DOHH2 (cell line): ENCODE data around the gene LRP1-AS.

Experiments
- H3F3A ChIP-seq: fragments of 200-600 bp; sonication (generic), shearing (Covaris generic); 2 replicates; pipeline ENCODE4 v1.6.0; 2016; ENCODE audit warnings: antibody characterized with exemption, mild to moderate bottlenecking; ENCODE audit not compliant: control insufficient read depth, insufficient read depth
- H3K27ac ChIP-seq: fragments of 200-600 bp; sonication (generic); 2 replicates; pipeline ENCODE4 v1.5.1; 2014; ENCODE audit warnings: low read depth, mild to moderate bottlenecking, low read length, moderate library complexity
- H3K27me3 ChIP-seq: fragments of 200-600 bp; sonication (generic); 2 replicates; pipeline ENCODE4 v1.6.1; 2014; ENCODE audit warnings: mild to moderate bottlenecking, low read length, mixed read lengths; ENCODE audit not compliant: control insufficient read depth
- H3K36me3 ChIP-seq: fragments of 200-600 bp; sonication (generic); 2 replicates; pipeline ENCODE4 v1.6.1; 2014; ENCODE audit warnings: mild to moderate bottlenecking, low read length, moderate library complexity, mixed read lengths; ENCODE audit not compliant: control insufficient read depth
- H3K4me1 ChIP-seq: fragments of 200-600 bp; sonication (generic); 2 replicates; pipeline ENCODE4 v1.6.1; 2014; ENCODE audit warnings: mild to moderate bottlenecking, low read length, mixed read lengths; ENCODE audit not compliant: control insufficient read depth
- H3K4me2 ChIP-seq: fragments of 200-600 bp; sonication (generic); 2 replicates; pipeline ENCODE4 v1.6.0; 2014; ENCODE audit warnings: mild to moderate bottlenecking, low read length, moderate library complexity
- H3K4me3 ChIP-seq: fragments of 200-600 bp; sonication (generic); 2 replicates; pipeline ENCODE4 v1.5.1; 2014; ENCODE audit warnings: mild to moderate bottlenecking, low read length, mixed read lengths
- H3K79me2 ChIP-seq: fragments of 200-600 bp; sonication (generic); 2 replicates; pipeline ENCODE4 v1.6.1; 2014; ENCODE audit warnings: mild to moderate bottlenecking, low read length, mixed read lengths; ENCODE audit not compliant: control insufficient read depth
- H3K9me2 ChIP-seq: fragments of 200-600 bp; sonication (generic); replicated peaks from 2 replicates; pipeline ENCODE4 v1.6.1; 2014; ENCODE audit warnings: mild to moderate bottlenecking, low read length, mixed read lengths; ENCODE audit not compliant: control insufficient read depth
- H3K9me3 ChIP-seq: fragments of 200-600 bp; sonication (generic); 2 replicates; pipeline ENCODE4 v1.6.1; 2014; ENCODE audit warnings: antibody characterized with exemption, low read length, mixed read lengths; ENCODE audit not compliant: control insufficient read depth, insufficient read depth
- H4K20me1 ChIP-seq: fragments of 200-600 bp; sonication (generic); 2 replicates; pipeline ENCODE4 v1.6.0; 2014; ENCODE audit warnings: low read depth, mild to moderate bottlenecking, antibody characterized with exemption, low read length, moderate library complexity; ENCODE audit not compliant: control insufficient read depth, insufficient read depth
- EZH2phosphoT487 ChIP-seq: fragments of 200-600 bp; sonication (generic); IDR thresholded peaks from 2 replicates; pipeline ENCODE4 v1.6.1; 2017; ENCODE audit warnings: borderline replicate concordance, mild to moderate bottlenecking, antibody characterized with exemption, low read length, moderate library complexity, mixed read lengths
- TF ChIP-seq, protein P1 (sequence below): fragments of 200-600 bp; sonication (generic); IDR thresholded peaks from one replicate; pipeline ENCODE4 v1.5.1; 2014; ENCODE audit warnings: antibody characterized with exemption, mild to moderate bottlenecking, low read depth, low read length; ENCODE audit not compliant: poor library complexity, severe bottlenecking

LRP1-AS gene

DNA sequence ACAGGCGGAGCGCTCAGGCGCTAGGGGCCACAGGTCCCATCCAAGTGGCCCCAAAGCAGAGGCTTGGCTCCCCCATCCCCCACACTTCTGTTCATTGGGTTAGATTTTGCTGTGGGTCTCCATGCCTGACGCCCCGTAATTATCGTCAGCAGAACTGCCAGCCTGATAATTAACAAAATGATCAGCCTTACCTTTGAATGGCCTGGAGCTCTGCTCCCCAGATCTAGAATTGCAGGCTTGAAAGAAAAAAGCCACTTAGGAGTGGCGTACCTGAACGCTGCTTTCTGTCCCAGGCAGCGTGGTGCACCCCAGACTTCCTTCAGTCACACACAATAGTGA lies 28.7 kb upstream of the LRP1-AS start:
- H3K27me3 ChIP-seq: no peaks in the 10 kb centered on the region
- no peaks in the 10 kb centered on the region for H3K79me2 ChIP-seq
- no peak overlapping the region for H3K4me3 ChIP-seq
- H3K27ac ChIP-seq: no peak overlapping the region
- H3K4me2 ChIP-seq: no peak overlapping the region
- no peaks in the 10 kb centered on the region for H4K20me1 ChIP-seq
- H3F3A ChIP-seq: 0 out of 2 replicates have a peak, but pooled peaks cover 2% of the 10 kb centered on the region
- no peaks in the 10 kb centered on the region for H3K9me3 ChIP-seq
- H3K4me1 ChIP-seq: peaks cover 12% of the 10 kb centered on the region
- TF ChIP-seq EZH2phosphoT487: no peak
- TF ChIP-seq, protein P1, sequence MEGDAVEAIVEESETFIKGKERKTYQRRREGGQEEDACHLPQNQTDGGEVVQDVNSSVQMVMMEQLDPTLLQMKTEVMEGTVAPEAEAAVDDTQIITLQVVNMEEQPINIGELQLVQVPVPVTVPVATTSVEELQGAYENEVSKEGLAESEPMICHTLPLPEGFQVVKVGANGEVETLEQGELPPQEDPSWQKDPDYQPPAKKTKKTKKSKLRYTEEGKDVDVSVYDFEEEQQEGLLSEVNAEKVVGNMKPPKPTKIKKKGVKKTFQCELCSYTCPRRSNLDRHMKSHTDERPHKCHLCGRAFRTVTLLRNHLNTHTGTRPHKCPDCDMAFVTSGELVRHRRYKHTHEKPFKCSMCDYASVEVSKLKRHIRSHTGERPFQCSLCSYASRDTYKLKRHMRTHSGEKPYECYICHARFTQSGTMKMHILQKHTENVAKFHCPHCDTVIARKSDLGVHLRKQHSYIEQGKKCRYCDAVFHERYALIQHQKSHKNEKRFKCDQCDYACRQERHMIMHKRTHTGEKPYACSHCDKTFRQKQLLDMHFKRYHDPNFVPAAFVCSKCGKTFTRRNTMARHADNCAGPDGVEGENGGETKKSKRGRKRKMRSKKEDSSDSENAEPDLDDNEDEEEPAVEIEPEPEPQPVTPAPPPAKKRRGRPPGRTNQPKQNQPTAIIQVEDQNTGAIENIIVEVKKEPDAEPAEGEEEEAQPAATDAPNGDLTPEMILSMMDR: peak; percentile 59
- H3K9me2 ChIP-seq: no peaks in the 10 kb centered on the region
- H3K36me3 ChIP-seq: no peaks in the 10 kb centered on the region

DNA sequence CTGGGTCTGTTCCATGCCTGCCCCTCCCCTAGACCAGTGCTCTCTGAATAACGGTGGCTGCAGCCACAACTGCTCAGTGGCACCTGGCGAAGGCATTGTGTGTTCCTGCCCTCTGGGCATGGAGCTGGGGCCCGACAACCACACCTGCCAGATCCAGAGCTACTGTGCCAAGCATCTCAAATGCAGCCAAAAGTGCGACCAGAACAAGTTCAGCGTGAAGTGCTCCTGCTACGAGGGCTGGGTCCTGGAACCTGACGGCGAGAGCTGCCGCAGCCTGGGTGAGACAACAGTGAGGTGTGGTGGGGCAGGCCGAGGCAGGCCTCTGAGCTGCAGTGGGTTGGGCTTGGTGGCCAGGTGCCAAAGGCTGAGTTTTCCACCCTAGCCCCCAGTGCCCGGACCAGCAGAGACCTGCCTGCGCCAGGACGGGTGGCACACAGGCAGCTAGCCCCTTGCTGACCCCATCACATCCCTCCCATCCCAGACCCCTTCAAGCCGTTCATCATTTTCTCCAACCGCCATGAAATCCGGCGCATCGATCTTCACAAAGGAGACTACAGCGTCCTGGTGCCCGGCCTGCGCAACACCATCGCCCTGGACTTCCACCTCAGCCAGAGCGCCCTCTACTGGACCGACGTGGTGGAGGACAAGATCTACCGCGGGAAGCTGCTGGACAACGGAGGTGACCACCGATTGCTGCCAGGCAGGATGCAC lies 28.2 kb upstream of the LRP1-AS start:
- H3K27ac ChIP-seq: no peak overlapping the region
- H3K9me2 ChIP-seq: no peaks in the 10 kb centered on the region
- H3K9me3 ChIP-seq: no peaks in the 10 kb centered on the region
- no peaks in the 10 kb centered on the region for H3K36me3 ChIP-seq
- TF ChIP-seq EZH2phosphoT487: no peak
- TF ChIP-seq, protein P1: peak; percentile 80
- no peaks in the 10 kb centered on the region for H3K27me3 ChIP-seq
- no peaks in the 10 kb centered on the region for H4K20me1 ChIP-seq
- 0 out of 2 replicates have a peak, but pooled peaks cover 2% of the 10 kb centered on the region for H3F3A ChIP-seq
- H3K4me1 ChIP-seq: peaks cover 12% of the 10 kb centered on the region
- no peak overlapping the region for H3K4me2 ChIP-seq
- H3K79me2 ChIP-seq: no peaks in the 10 kb centered on the region
- no peak overlapping the region for H3K4me3 ChIP-seq

DNA sequence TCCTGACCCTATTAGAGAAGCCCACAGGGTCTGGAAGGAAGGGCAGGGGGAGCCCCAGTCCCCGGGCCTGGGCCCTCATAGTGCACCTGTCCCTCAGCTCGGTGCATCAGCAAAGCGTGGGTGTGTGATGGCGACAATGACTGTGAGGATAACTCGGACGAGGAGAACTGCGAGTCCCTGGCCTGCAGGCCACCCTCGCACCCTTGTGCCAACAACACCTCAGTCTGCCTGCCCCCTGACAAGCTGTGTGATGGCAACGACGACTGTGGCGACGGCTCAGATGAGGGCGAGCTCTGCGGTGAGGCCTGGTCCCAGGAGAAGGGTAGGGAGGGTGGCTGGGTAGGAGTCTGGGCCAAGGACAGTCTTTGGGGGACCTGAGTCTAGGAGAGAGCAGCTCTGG lies 26.3 kb upstream of the LRP1-AS start:
- Histone ChIP-seq H3K36me3 (no peaks in the 10 kb centered on the region), H3K79me2 (no peaks in the 10 kb centered on the region), H3K4me2 (no peak overlapping the region), H3K9me3 (no peaks in the 10 kb centered on the region), H3F3A (0 out of 2 replicates have a peak, but pooled peaks cover 2% of the 10 kb centered on the region), H3K27me3 (no peaks in the 10 kb centered on the region), H3K4me1 (peaks cover 21% of the 10 kb centered on the region), H3K9me2 (no peaks in the 10 kb centered on the region), H3K27ac (no peak overlapping the region), H4K20me1 (no peaks in the 10 kb centered on the region), H3K4me3 (no peak overlapping the region)
- TF ChIP-seq, protein P1: no peak
- TF ChIP-seq EZH2phosphoT487: no peak
